Adrenal gland (tissue), 12 donors: ENCODE data around the gene CDH12. TPM values are rescaled to one million over a fixed set of nuclear protein-coding genes. Genes with fewer than 3 reads are reported as not detected.

ENCODE experiments used
- DNase-seq, 7 donors: peaks; one replicate each; pipeline ENCODE4 v3.0.0-alpha.2; 2019 to 2020
- H3K27ac ChIP-seq, 5 donors: fragments of 200-600 bp; sonication (generic) in 4 of 5; 1 replicate in 3 of 5; 2 replicates in 2 of 5; pipeline versions ENCODE4 v1.5.1 to v1.8.0; 2016 to 2020; ENCODE audit warnings: mild to moderate bottlenecking in 1 of 5
- H3K27me3 ChIP-seq: fragments of 200-600 bp; 2 replicates; pipeline ENCODE4 v1.8.0; 2021
- H3K36me3 ChIP-seq, 2 donors: fragments of 200-600 bp; replicated peaks in 1 of 2; 1 replicate in 1 of 2; 2 replicates in 1 of 2; pipeline versions ENCODE4 v1.5.1 to v1.8.0; 2018 to 2022
- H3K4me1 ChIP-seq, 2 donors: fragments of 200-600 bp; replicated peaks in 1 of 2; 1 replicate in 1 of 2; 2 replicates in 1 of 2; pipeline versions ENCODE4 v1.5.1 to v1.8.0; 2018 to 2021
- H3K4me3 ChIP-seq, 4 donors: fragments of 200-600 bp; sonication (generic) in 3 of 4; one replicate each; pipeline ENCODE4 v1.5.1; 2016 to 2018
- H3K9me3 ChIP-seq, 3 donors: fragments of 200-600 bp; sonication (generic) in 1 of 3; replicated peaks in 1 of 3; 1 replicate in 2 of 3; 2 replicates in 1 of 3; pipeline versions ENCODE4 v1.5.1 to v1.8.0; 2016 to 2021
- POLR2A ChIP-seq, 2 donors: fragments of 450-650 bp; IDR thresholded peaks; one replicate each; pipeline ENCODE4 v1.6.1; 2017; ENCODE audit warnings: antibody characterized with exemption in 2 of 2, mild to moderate bottlenecking in 2 of 2, moderate library complexity in 1 of 2
- WGBS, 4 donors: extraction: QIAGEN DNeasy Blood & Tissue Kit in 2 of 4; methylation state at CpG; one replicate each; pipeline versions ENCODE4 v1.1.5 to v1.1.7; 2013 to 2017; 5-methylcytosine and 5-hydroxymethylcytosine counted together
- intact Hi-C, 2 donors: fragments of 100-400 bp; cut with DNase I; formaldehyde crosslinking; loops; one replicate each; pipeline versions ENCODE4 v1.14.1 to v1.15.0; 2022 to 2023
- polyA plus RNA-seq, 3 donors: library from polyadenylated mRNA; stranded (reverse); fragments of 200-250 nt in 2 of 3; fragments of 350-450 nt in 1 of 3; fragmentation: Illumina TruSeq in 1 of 3; extraction: RNeasy Lipid Tissue Mini Kit (QIAGEN cat#74804) in 1 of 3; gene quantifications; one replicate each; pipeline ENCODE4 v1.2.3, GENCODE V29; 2013 to 2014
- total RNA-seq, 9 donors: library from RNA; depleted of rRNA in 4 of 9; stranded (reverse); fragments of >200 nt in 4 of 9; fragments of 120-200 nt in 1 of 9; fragmentation: NEBNext Ultra II Directional in 1 of 9; extraction: Animal tissue kit (Norgen Biotek cat#: 25700) in 1 of 9; gene quantifications; one replicate each; pipeline versions ENCODE4 v1.1.0 to v1.2.4, GENCODE V29; 2013 to 2023
- TF ChIP-seq, protein P1 (sequence below), 6 experiments: fragments of 450-650 bp in 4 of 6; fragments of 200-600 bp in 2 of 6; sonication (generic) in 1 of 6; IDR thresholded peaks; 1 replicate in 5 of 6; 2 replicates in 1 of 6; pipeline versions ENCODE4 v1.5.1 to v1.8.0; 2016 to 2021; ENCODE audit warnings: antibody characterized with exemption in 6 of 6, mild to moderate bottlenecking in 2 of 6, moderate library complexity in 1 of 6
- donor health status: healthy with polysubstance abuse.
- donor health status: Bipolar disorder and iron deficiency.
- donor health status: DM: yes; HTN: yes; CAD: no.
- donor health status: DM: no; HTN: no; CAD: no.
- donor health status: DM: no; HTN: no; CAD: no.
- donor health status: DM: yes; HTN: yes; CAD: no.

CDH12 gene
- total and polyA plus RNA-seq, 12 donors: 0.80 to 16.5 (median 7.8) TPM

DNA sequence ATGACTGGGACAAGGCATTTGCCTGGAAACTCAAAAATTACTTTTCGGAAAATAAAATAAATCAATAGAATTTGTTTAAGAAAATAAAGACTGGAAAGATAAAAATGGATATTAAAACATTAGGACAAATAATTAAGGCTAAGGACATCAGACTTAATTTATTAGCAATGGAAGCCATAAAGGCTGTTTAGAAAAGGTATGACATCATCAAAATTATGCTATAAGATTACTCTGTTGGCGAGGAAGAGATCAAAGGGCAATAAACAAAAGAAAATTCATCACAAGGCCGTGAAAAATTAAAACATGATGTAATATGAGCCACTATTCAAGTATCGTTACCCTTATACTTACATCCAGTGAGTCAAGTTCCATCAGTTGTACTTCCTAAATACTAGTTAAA, 2.7 kb upstream of the CDH12 start:
- Histone ChIP-seq H3K27me3 (no peaks in the 10 kb centered on the region), H3K9me3 (no peaks in the 10 kb centered on the region), H3K36me3 (no peaks in the 10 kb centered on the region), H3K4me3 (no peak overlapping the region), H3K4me1 (peaks cover 0 to 5% of the 10 kb centered on the region in 2 donors), H3K27ac (no peak overlapping the region)
- WGBS, 4 donors: 63 to 68% (median 67%) methylated on average over 4 of the region's 4 CpGs
- intact Hi-C loops: no loop called here
- no peak for TF ChIP-seq POLR2A (IDR thresholded peaks at IDR 0.05)
- TF ChIP-seq, protein P1, sequence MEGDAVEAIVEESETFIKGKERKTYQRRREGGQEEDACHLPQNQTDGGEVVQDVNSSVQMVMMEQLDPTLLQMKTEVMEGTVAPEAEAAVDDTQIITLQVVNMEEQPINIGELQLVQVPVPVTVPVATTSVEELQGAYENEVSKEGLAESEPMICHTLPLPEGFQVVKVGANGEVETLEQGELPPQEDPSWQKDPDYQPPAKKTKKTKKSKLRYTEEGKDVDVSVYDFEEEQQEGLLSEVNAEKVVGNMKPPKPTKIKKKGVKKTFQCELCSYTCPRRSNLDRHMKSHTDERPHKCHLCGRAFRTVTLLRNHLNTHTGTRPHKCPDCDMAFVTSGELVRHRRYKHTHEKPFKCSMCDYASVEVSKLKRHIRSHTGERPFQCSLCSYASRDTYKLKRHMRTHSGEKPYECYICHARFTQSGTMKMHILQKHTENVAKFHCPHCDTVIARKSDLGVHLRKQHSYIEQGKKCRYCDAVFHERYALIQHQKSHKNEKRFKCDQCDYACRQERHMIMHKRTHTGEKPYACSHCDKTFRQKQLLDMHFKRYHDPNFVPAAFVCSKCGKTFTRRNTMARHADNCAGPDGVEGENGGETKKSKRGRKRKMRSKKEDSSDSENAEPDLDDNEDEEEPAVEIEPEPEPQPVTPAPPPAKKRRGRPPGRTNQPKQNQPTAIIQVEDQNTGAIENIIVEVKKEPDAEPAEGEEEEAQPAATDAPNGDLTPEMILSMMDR (IDR thresholded peaks at IDR 0.05): no peak
- DNase-seq: no peak

DNA sequence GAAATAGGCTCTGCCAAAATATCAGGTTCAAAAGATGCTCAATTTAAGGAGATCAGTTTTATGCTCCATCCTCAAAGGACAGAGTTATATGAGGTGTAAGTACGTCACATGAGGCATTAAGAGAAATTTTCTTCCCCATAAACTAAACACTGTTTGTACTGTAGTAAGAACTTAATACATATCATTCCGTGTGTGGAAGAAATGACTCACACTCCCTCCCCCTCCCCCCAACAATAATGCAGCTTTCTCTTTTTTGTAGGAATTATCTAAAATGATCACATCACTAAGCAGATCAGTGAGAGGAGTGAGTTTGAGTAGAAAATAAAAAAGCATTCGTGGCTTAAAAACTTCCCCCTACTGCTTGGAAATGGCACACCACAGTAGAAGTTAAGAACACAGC, 2.2 kb downstream of the CDH12 start:
- intact Hi-C loops: no loop called here
- Histone ChIP-seq H3K4me3 (no peak overlapping the region), H3K27me3 (no peaks in the 10 kb centered on the region), H3K27ac (no peak overlapping the region), H3K9me3 (no peaks in the 10 kb centered on the region), H3K4me1 (peaks cover 0 to 5% of the 10 kb centered on the region in 2 donors), H3K36me3 (no peaks in the 10 kb centered on the region)
- TF ChIP-seq POLR2A (IDR thresholded peaks at IDR 0.05): no peak
- TF ChIP-seq, protein P1 (IDR thresholded peaks at IDR 0.05): no peak
- no peak for DNase-seq
- 51 to 62% (median 55%) methylated on average over 3 of the region's 3 CpGs for WGBS, 4 donors

DNA sequence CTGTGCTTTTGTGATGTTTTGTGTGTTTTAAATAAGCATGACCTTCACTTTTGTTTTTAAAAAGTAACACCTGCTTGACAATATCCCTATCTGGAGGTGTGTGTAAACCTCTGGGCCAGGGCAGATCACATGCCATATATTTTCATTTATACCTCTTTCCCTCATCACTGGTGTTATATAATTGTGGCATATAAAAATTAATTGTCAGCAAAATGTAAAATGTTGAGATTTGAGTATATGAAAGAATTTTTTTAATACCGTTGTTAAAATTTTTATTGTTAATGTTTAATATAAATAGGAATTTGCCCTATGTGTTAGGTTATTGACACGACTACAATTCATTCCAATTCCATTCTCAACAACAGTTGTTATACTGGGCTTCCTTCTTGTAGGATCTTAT, 6.5 kb downstream of the CDH12 start:
- DNase-seq: no peak
- Histone ChIP-seq H3K9me3 (no peaks in the 10 kb centered on the region), H3K36me3 (no peaks in the 10 kb centered on the region), H3K4me3 (no peak overlapping the region), H3K27me3 (no peaks in the 10 kb centered on the region), H3K4me1 (no peaks in the 10 kb centered on the region), H3K27ac (no peak overlapping the region)
- WGBS, 4 donors: 69 to 80% (median 76%) methylated on average over 2 of the region's 2 CpGs
- intact Hi-C loops: no loop called here
- TF ChIP-seq, protein P1 (IDR thresholded peaks at IDR 0.05): no peak
- no peak for TF ChIP-seq POLR2A (IDR thresholded peaks at IDR 0.05)

DNA sequence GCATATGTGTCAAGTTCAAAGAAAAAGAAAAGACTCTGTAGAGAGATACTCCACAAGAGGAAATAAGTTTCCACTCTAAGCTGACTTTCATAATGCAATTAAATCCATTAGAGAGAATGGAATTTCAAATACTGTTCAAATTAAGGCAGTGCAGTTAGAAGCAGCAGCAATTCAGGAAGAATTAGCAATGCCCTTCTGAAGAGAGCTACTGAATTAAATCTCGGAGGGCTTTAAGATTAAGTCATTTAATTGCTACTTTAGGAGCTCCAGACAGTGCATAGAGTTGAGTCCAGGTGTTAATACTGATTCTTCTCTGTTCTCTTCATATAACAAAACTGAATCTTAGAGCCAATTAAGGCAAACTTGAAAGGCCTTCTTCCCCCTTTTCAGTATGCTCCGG, 8.5 kb downstream of the CDH12 start:
- WGBS, 4 donors: 72 to 82% (median 74%) methylated on average over 2 of the region's 2 CpGs
- Histone ChIP-seq H3K27me3 (no peaks in the 10 kb centered on the region), H3K36me3 (no peaks in the 10 kb centered on the region), H3K27ac (no peak overlapping the region), H3K4me1 (no peaks in the 10 kb centered on the region), H3K9me3 (no peaks in the 10 kb centered on the region), H3K4me3 (no peak overlapping the region)
- no peak for DNase-seq
- intact Hi-C loops: no loop called here
- TF ChIP-seq, protein P1 (IDR thresholded peaks at IDR 0.05): no peak
- no peak for TF ChIP-seq POLR2A (IDR thresholded peaks at IDR 0.05)
